HG02610 (cell line): Measurements from ENCODE around the gene PDGFB.
A peak's percentile ranks its signal among the peaks of the same experiment; 100 is the strongest.

Source experiments
- ATAC-seq: cut with Tn5 transposase; IDR thresholded peaks from one replicate; pipeline ENCODE4 v1.9.1; 2021; ENCODE audit warnings: mild to moderate bottlenecking, moderate library complexity; ENCODE audit not compliant: unreplicated experiment

Gene PDGFB

DNA sequence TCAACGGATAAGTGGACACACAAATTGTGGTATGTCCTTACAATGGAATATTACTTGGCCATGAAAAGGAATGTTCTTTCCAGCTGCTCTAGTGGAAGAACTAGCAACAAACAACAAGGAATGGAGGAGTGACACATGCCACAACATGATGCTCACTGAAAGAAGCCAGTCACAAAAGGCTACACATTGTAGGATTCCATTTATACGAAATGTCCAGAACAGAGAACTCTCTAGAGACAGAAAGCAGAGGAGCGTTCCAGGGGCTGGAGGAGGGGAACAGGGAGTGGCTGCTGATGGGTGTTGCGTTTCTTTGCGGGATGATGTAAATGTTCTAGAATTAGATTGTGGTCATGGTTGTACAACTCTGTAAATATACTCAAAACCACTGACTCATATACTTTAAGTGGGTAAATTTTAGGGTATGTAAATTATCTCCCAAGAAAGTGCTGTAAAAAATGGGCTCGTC, 32.4 kb upstream of the PDGFB start:
- ATAC-seq = no peak

DNA sequence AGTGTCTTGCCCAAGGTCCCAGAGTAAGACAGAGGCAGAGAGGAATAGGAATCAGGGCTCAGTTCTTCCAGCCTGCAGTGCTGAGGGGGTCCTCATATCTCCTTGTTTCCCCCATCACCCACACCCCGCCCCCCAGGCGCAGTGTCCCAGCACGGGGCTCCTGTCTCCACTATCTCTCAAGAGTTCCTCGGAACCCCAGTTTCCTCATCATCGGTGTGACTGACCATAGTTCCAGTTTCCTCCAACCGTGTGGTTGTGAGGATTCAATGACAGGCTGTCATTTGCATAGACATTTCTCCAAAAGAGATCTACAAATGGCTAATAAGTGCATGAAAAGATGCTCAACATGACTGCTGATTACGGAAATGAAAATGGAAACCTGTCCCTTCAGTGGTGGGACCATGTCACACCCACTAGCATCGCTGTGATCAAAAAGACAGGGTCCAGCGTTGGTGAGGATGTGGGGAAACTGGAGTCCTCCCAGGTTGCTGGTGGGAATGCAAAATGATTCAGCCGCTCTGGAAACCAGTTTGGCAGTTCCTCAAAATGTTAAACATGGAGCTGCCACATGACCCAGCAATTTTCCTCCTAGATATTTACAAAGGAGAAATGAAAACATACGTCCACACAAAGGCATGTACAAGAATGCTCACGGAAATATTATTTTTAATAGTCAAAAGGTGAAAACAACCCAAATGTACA, 31.8 kb upstream of the PDGFB start:
- no peak for ATAC-seq

DNA sequence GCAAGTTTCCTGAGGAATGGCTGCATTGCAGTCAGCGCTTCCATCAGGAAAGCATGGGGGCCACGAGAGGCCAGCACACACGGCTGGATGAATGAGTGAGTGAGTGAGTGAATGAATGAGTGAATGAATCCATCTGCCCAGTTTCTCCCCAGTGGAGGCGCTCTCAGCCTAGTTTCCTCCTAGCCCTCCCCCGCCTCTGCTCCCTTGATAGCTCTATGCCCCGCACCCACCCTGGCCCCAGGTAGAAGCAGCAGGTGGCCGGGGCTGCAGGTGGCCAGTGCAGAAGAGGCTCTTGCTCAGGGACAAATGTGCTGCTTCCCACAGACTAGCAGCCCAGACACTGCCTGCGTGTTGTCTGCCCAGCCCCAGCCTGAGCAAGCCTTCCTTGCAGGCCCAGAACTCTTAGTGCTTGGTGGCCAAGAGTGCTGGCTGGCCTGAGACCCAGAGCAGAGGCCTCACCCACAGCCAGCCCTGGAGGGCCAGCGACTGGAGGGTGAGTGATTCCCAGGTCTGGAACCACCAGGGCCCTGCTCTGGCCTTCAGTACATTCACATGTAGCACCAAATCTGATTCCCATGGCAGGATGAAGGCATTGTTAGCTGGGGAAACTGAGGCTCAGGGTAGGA, 31.1 kb upstream of the PDGFB start:
- ATAC-seq = no peak

DNA sequence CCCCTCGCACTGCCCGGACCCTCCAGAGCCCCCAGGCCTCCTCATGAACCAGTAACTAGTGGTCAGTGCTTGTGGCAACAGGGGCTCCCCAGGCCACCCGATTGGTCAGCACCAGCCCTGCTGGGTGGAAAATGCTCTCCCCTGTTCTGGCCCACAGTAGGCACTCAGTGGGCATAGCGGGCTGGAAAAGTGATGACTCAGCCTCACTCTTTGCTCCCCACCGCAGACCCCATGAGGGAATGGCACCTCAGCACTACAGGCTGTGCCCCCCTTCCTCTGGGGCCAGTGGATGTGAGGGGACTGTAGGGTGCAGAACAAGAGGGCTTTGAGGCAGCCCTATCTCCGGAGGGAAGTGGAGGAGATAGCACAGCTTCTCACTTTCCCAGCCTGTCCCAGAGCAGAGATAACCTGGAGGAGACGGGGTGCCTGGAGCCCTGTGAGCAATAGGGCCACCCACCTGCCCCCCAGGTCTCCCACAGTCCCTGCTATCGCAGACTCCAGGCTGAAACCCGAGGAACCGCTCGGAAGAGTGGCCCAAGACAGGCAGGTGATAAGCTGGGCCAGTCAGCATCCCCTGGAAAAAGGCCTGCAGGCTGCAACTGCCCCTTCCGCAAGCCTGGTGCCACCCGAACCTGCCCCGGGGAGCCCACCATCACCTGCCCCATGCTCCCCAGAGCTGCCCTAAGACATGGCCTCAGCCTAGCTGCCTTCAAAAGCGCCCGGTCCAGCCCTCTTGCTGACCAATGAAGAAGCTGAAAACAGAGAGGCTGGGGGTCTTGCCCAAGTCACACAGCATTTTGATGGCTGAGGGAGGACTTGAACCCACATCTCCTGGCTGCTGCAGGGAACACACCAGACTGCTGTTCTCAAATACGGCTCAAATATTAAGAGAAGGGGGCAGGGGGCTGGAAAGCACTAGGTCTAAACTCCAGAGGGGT, 29.4 kb upstream of the PDGFB start:
- ATAC-seq = no peak

DNA sequence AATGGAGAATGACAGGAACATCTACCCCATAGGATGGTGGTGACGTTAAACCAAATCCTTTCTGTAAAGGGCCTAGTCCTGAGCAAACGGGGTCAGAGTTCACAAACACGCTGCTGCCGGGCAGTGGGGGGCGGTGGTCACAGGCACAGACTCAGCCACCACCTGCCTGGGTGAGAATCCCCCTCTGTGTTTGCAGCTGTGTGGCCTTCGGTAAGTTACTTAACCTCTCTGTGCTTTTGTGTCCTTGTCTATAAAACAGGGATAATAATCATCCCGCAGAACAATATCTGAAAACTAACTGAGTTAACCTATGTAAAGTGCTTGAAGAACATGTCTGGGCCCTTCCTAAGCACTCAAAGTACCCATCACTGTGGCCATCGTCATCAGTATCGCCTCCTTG, 26.0 kb upstream of the PDGFB start:
- ATAC-seq = no peak

DNA sequence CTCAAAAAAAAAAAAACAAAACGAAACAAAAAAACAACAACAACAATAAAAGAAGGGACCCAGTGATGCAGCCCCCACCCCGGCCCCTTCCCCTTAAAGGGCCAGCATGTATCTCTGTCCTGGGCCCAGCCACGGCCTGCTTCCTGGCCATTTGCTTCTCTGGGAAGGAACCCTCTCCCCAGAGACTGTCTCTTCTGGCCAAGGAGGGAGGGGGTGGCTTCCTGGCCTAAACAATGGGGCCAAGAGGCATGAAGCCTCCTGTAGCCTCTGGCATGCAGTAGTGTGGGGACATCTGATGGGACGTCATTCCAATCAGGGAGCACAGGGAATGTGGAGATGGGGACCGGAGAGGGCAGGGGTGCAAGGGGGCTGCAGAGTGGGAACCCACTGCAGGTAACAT, 25.5 kb upstream of the PDGFB start:
- ATAC-seq = no peak

DNA sequence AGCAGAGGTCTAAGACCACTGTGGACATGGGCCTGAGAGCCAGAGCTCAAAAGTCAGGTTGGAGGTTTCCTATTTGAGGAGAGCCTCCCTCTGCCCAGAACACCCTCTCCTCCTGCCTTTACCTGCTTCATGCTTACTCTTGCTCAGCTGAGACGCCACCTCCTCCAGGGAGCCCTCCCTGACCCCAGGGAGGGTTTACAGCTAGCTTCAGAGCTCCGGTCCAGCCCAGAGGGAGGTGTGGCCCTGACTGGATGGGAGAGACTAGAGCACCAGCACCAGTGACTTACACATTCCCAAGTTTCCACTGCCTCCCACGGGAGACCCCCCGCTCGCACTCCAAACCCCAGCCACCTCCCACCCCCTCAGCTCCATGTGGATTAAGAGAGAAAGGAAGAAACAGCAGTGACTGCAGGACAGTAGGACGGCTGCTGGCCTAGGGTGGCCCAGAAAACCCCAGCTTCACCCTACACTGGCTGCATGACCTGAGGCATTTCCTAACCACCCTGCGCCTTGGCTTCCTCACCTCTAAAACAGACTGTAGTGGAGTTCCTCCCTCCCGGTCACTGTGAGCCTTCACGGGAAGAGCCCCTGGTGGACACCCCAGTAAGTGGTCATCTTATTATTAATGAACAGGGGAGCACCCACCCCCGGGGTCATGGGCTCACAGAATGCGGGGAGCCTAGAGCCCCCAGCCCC, 24.5 kb upstream of the PDGFB start:
- ATAC-seq = no peak

DNA sequence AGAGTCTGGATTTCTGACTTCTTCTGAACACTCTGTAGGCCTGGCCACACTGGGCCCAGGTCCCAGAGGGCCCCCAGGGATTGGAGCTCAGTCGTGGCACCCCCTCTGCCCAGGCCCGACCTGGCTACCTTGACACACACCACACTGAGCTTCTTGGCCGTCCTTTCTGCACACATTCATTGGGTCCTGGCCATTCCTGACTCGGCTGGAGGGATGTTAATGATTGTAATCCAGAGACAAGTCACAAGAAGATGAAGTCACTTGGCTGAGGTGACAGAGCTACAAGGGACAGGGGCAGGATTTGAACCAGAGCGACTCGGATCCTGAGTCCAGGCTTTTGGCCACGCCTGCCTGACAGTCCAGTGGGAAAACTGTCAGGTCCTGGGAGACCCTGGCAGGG, 23.9 kb upstream of the PDGFB start:
- no peak for ATAC-seq

DNA sequence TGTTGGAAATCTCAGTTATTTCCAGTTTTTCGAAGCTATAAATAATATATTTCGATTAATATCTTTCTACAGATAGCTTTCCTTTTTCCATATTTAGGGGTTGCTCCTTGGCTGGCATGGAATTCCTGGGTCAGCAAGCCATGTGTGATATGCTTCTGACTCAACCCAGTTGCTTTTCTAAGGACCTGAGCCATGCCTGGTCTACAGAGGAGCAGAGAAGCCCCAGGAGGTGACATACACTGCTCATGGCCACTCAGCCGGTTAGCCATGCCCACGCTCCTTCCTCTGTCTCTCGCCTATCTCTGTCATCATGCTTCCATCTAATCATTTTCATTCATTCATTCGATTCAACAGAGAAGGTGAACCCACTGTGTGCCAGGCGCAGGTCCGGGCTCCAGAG, 23.2 kb upstream of the PDGFB start:
- no peak for ATAC-seq

DNA sequence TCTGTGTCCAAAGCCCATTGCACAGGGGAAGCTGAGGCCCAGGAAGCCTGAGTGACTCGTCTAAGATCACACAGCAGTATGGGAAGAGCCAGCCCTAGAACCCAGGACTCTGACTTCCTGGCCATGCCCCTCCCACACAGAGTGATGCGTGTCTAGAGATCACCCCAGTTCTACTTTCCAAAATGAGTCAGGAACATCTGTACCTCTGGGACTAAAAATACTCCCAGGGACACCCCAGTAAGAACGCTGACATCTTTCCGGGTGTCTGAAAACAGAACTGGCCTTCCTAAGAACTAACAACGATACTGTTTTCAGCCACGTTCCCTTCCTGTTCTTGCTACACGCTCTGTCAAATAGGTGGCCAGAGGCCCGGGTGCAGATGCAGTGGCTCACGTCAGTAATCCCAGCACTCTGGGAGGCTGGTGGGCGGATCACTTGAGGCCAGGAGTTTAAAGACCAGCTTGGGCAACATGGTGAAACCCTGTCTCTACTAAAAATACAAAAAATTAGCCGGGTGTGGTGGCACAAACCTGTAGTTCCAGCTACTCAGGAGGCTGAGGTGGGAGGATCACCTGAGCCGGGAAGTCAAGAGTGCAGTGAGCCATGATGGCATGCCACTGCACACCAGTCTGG, 21.7 kb upstream of the PDGFB start:
- peak; percentile 88 for ATAC-seq

DNA sequence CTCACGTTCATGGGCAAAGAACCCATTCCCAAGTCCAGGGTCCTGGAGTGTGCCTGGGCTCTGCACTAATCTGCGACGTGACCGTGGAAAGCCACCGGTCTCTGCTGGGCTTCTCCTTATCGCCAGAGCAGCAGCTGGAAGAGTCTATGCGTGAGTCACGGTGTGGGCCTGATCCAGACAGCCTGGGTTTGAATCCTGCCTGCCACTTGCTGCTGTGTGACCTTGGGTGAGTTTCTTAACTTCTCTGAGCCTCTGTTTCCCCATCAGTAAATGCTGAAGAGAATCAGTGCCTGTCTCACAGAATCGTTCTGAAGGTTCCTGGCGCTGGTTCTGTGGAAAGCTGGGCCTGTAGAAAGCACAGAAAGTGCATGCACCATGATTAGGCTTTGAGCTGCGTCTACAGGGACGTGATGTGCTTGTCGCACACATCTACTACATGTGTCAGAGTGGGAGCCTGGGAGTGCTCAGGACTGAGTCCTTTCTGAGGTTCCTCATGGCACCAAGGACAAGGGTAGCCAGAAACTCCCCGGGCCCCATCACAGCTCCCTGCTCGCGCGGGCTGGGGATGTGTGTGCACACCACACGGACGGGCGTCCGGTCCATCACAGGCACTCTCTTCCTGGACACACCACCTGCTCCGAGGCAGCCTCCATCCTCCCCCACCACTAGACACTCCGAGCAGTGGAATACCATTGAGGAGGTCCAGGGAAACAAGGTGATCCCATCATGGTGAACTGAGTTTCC, 20.5 kb upstream of the PDGFB start:
- no peak for ATAC-seq

DNA sequence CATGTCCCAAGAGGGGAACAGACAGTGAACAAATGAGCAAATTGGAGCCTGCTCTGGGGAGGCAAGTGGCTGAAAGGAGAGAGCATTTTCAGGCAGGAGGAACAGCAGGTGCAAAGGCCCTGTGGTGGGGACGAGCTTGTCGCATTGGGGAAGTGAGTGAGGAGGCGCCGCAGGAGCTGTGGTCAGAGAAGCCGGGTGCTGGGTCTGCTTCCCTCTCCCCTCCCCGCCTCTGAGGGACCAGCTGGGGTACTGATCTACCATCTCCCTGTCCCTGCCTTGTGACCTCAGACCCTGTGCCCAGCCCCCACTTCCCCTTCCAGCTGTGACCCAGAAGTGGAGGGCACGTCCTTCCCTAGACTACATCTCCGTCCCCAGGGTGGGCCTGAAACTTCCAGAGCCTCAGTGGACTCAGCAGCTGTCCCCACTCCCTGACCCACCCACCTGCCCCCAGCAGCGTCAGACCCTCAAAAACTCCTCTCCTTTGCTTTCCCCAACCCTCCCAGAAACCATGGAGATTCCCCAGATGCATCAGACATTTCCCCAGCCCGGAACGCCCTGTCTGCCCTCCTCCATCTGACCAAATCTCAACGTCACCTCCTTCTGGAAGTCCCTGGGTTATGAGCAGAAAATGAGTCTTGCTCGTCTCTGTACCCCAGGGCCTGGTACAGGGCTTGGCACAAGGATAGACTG, 19.7 kb upstream of the PDGFB start:
- ATAC-seq = no peak

DNA sequence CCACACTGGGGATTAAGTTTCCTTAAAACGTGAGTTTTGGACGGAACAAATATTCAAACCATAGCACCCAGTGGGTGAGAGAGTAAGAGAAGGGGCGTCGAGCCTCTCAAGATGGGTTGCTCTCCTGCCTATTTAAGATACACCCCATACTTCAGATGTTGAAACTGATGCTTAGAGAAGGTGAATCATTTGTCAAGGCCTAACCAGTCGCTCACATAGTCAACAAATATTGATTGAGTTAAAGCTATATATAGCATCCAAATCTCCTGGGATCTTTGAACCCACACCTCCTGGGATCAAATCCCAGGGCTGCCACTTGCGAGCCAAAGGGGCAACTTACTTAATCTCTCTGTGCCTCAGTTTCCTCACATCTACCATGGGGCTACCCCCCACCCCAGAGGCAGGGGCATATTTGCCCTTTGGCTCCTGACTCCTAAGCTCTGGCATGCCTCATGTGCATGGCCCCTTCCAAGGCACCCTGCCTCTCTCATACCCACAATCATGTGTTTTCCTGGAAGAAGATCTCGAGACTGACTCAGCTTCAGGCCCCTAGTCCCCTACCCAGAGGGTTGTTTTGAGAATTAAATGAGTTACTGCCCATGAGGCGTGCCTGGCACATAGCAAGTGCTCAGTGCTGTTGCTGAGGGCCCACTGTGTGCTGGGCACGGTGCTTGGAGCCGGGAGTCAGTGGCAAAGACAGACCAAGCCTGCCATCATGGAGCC, 19.0 kb upstream of the PDGFB start:
- ATAC-seq = no peak

DNA sequence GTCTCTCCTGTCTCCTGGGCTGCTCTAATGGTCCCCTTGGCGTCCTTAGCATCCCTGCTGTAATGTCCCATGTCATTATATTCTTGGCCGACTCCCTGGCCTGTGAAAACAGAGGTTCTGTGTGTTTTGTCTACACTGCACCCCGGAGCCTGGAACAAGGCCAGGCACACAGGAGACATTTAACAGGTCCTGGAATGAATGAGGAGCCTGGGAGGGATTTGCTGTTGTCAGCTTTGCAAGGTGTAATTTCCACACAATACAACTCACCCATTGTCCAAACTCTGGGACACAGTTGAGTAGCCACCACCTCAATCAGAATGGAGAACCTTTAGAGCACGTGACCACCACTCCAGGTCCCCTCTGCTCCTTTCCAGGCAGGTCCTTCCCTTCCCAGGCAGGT, 14.9 kb upstream of the PDGFB start:
- ATAC-seq = no peak

DNA sequence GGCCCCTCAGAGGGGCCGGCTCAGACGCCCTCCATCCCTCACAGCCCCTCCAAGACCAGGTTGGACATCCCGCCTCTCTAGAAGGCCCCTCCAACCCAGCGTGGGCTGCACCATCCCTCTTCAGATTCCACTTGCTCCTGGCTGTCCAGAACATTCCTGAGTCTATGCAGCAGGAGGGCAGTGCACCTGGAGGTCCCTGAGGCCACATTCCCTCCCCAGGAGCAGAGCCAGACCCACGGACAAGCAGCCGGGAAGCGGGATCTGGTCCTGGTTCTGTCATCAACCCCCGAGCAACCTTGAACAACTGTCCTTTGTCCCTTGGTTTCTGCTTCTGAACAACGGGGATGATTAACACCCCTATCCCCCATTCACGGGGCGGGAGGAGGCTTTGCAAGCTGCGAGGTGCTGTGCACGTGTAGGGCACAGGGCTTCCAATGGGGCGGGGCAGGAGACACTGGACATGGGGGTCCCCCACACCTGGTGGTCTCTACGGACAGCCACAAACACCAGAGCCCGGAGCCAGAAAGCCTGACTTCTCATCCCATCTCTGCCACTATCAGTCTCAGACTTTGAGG, 13.2 kb upstream of the PDGFB start:
- ATAC-seq = no peak

DNA sequence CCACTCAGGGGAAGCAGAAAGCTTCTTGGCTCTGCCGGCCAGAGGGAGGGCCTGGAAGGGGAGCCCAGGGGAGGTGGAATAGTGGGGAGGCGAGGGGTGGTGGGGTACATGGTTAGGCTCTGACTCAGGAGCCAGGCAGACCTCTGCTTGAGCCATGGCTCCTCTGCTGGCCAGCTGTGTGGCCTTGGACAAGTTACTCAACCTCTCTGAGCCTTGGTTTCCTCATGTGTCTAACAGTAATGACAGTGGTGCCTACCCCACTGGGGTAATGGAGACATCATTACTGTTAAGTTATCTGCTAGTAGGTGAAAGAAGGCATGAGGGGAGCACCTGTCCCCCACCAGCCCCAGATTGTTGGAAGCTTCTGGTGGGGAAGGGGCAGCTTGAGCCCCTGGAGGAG, 12.2 kb upstream of the PDGFB start:
- no peak for ATAC-seq

DNA sequence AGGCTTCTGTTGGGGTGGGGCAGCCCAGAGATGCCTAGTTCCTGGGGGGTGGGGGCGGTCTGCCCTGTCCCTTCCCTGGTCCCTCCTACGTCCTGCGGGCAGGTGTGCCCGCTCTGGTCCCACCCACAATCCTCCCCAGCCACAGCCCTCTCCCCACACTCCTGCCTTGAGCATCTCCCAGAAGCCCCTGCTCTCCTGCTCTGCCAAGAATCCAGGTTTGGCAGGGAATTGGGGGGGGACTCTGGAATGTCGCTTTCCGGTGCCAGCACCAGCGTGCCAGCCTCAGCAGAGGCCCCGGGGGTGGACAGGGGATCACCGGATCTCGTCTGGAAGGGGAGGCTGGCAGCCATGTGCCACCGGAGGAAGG, 11.4 kb upstream of the PDGFB start:
- no peak for ATAC-seq

DNA sequence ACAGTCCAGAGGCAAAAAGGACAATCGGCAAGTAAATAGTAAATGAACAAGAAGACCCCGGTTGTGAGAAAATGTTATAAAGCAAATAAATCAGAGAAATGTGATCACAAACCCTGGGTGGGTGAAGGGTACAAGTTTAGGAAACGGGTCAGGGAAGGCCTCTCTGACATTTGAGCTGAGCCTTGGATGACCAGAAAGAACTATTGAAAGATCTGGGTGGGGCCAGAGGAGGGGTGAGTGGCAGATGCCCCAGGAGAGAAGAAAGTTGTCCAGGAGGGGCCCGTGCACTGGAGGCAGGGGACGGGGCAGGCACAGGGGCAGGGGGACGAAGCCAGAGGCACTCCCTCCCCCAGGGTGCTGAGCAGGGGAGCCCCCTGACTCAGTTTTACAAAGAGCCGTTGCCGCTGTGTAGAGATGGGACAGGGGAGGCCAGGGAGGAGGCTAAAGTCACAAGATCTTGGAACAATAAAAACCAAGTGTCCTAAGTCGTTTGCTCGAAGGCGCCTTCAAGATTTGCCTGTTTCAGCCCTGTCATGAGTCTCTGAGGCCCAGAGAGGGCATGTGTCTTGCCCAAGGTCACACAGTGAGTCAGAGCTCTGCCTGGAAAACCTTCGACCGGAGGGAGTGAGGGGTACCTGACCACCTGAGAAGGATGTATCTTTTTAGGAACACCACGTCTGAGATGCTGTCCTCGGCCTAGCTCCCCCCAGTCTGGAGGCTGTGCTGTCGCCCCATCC, 10.8 kb upstream of the PDGFB start:
- no peak for ATAC-seq
